KMS-11 (cell line): Measurements from ENCODE around the gene TRIM71.
"Not testable (repeated sequence)": the region's sequence is repeated elsewhere in the genome, so short reads cannot be mapped to it uniquely, and the experiment has no call there.

Source experiments
- H2AFZ ChIP-seq: fragments of 200-600 bp; sonication (generic); 2 replicates; pipeline ENCODE4 v1.6.1; 2016; ENCODE audit warnings: antibody characterized with exemption, mixed run types, low read depth
- H3K27ac ChIP-seq: fragments of 200-600 bp; sonication (generic); 2 replicates; pipeline ENCODE4 v1.6.1; 2016; ENCODE audit warnings: mild to moderate bottlenecking, mixed run types
- H3K27me3 ChIP-seq: fragments of 200-600 bp; sonication (generic); 2 replicates; pipeline ENCODE4 v1.6.1; 2017; ENCODE audit warnings: mild to moderate bottlenecking, low read depth, mixed run types, moderate library complexity; ENCODE audit not compliant: insufficient read depth
- H3K36me3 ChIP-seq: fragments of 200-600 bp; sonication (generic); 2 replicates; pipeline ENCODE4 v1.6.1; 2017; ENCODE audit warnings: mild to moderate bottlenecking, mixed run types; ENCODE audit not compliant: insufficient read depth
- H3K4me1 ChIP-seq: fragments of 200-600 bp; sonication (generic); 2 replicates; pipeline ENCODE4 v1.6.1; 2016; ENCODE audit warnings: mild to moderate bottlenecking, low read depth, mixed run types; ENCODE audit not compliant: poor library complexity, severe bottlenecking
- H3K4me2 ChIP-seq: fragments of 200-600 bp; sonication (generic); 2 replicates; pipeline ENCODE4 v1.7.0; 2016; ENCODE audit warnings: mild to moderate bottlenecking, mixed run types
- H3K4me3 ChIP-seq: fragments of 200-600 bp; sonication (generic); IDR thresholded peaks from 2 replicates; pipeline ENCODE4 v1.6.1; 2017; ENCODE audit warnings: low read depth, low read length, mixed read lengths; ENCODE audit not compliant: insufficient read depth
- H3K79me2 ChIP-seq: fragments of 200-600 bp; sonication (generic); 2 replicates; pipeline ENCODE4 v1.6.1; 2016; ENCODE audit warnings: low read depth, mixed run types; ENCODE audit not compliant: insufficient read depth
- H3K9ac ChIP-seq: fragments of 200-600 bp; sonication (generic); 2 replicates; pipeline ENCODE4 v1.6.1; 2016; ENCODE audit warnings: mild to moderate bottlenecking, mixed run types
- H4K20me1 ChIP-seq: fragments of 200-600 bp; sonication (generic); 2 replicates; pipeline ENCODE4 v1.6.1; 2016; ENCODE audit warnings: mild to moderate bottlenecking, mixed run types; ENCODE audit not compliant: insufficient read depth
- CTCF ChIP-seq: fragments of 200-600 bp; sonication (generic); conservative IDR thresholded peaks from 2 replicates; pipeline ENCODE4 v1.6.1; 2017; ENCODE audit warnings: low read depth, mild to moderate bottlenecking, antibody characterized with exemption, low read length, moderate library complexity, mixed read lengths

TRIM71 gene

GRCh38 chr3:32822609-32823498 lies 5.1 kb downstream of the TRIM71 start:
- TF ChIP-seq CTCF, result no peak
- Histone ChIP-seq H3K9ac (no peak overlapping the region), H4K20me1 (no peaks in the 10 kb centered on the region), H3K36me3 (no peaks in the 10 kb centered on the region), H3K4me1 (no peaks in the 10 kb centered on the region), H2AFZ (no peak overlapping the region), H3K27me3 (no peaks in the 10 kb centered on the region), H3K27ac (no peak overlapping the region), H3K79me2 (no peaks in the 10 kb centered on the region), H3K4me2 (no peak overlapping the region), H3K4me3 (no peak overlapping the region)

- H3K4me3 ChIP-seq, H2AFZ ChIP-seq, H3K36me3 ChIP-seq, H3K4me1 ChIP-seq, H3K4me2 ChIP-seq, H4K20me1 ChIP-seq, H3K9ac ChIP-seq, H3K79me2 ChIP-seq, H3K27ac ChIP-seq, H3K27me3 ChIP-seq: not testable (repeated sequence)
Observed at GRCh38 chr3:32823641-32824184, 5.9 kb downstream of the TRIM71 start.

- H3K79me2 ChIP-seq, result no peaks in the 10 kb centered on the region
- H2AFZ ChIP-seq, result no peak overlapping the region
- no peak overlapping the region for H3K27ac ChIP-seq
- H3K9ac ChIP-seq, result no peak overlapping the region
- H3K4me2 ChIP-seq, result no peak overlapping the region
- TF ChIP-seq CTCF, result no peak
- no peaks in the 10 kb centered on the region for H3K4me1 ChIP-seq
- H3K27me3 ChIP-seq, result no peaks in the 10 kb centered on the region
- H3K36me3 ChIP-seq, result no peaks in the 10 kb centered on the region
- H3K4me3 ChIP-seq, result no peak overlapping the region
- H4K20me1 ChIP-seq, result no peaks in the 10 kb centered on the region
Observed at GRCh38 chr3:32825601-32826375, 8.0 kb downstream of the TRIM71 start.

- Histone ChIP-seq H3K4me1 (no peaks in the 10 kb centered on the region), H3K27me3 (no peaks in the 10 kb centered on the region), H3K36me3 (no peaks in the 10 kb centered on the region), H3K27ac (no peak overlapping the region), H3K4me3 (no peak overlapping the region), H2AFZ (no peak overlapping the region), H4K20me1 (no peaks in the 10 kb centered on the region), H3K79me2 (no peaks in the 10 kb centered on the region), H3K9ac (no peak overlapping the region), H3K4me2 (no peak overlapping the region)
- no peak for TF ChIP-seq CTCF
Observed at GRCh38 chr3:32831062-32831461, 13.3 kb downstream of the TRIM71 start.
